HS-5 (cell line): ENCODE data around the gene SMIM43.

Experiments used
- DNase-seq: peaks from one replicate; pipeline ENCODE4 v3.0.0-alpha.2; 2012; ENCODE audit warnings: low read depth

SMIM43 gene

GRCh38 chr4:121783210-121783609 is 18.2 kb upstream of the SMIM43 start:
- DNase-seq, result no peak

- DNase-seq, result no peak
Observed at GRCh38 chr4:121778991-121779628, 14.1 kb upstream of the SMIM43 start.

GRCh38 chr4:121777625-121778024 is 12.7 kb upstream of the SMIM43 start:
- no peak for DNase-seq

- DNase-seq, result no peak
Observed at GRCh38 chr4:121776610-121777401, 11.8 kb upstream of the SMIM43 start.

- DNase-seq, result no peak
Observed at GRCh38 chr4:121773883-121774282, 8.9 kb upstream of the SMIM43 start.

- no peak for DNase-seq
Observed at GRCh38 chr4:121771869-121772268, 6.9 kb upstream of the SMIM43 start.

GRCh38 chr4:121769341-121769740 is 4.4 kb upstream of the SMIM43 start:
- no peak for DNase-seq

- no peak for DNase-seq
Observed at GRCh38 chr4:121767166-121767565, 2.2 kb upstream of the SMIM43 start.

- DNase-seq, result no peak
Observed at GRCh38 chr4:121765971-121766538, 1.1 kb upstream of the SMIM43 start.

- no peak for DNase-seq
Observed at GRCh38 chr4:121765368-121765705, 373 bp upstream of the SMIM43 start.

- DNase-seq, result no peak
Observed at GRCh38 chr4:121764303-121764701, 662 bp downstream of the SMIM43 start.

GRCh38 chr4:121760205-121760604 is 4.8 kb downstream of the SMIM43 start:
- DNase-seq, result no peak

GRCh38 chr4:121758925-121759568 is 5.9 kb downstream of the SMIM43 start:
- peak; percentile 8 for DNase-seq

- DNase-seq, result peak; percentile 13
Observed at GRCh38 chr4:121752142-121752541, 12.8 kb downstream of the SMIM43 start.

GRCh38 chr4:121749225-121749624 is 15.7 kb downstream of the SMIM43 start:
- DNase-seq, result no peak

GRCh38 chr4:121742794-121743193 is 22.2 kb downstream of the SMIM43 start:
- DNase-seq, result no peak

- DNase-seq, result no peak
Observed at GRCh38 chr4:121741751-121742150, 23.2 kb downstream of the SMIM43 start.

- DNase-seq, result no peak
Observed at GRCh38 chr4:121740796-121741409, 24.1 kb downstream of the SMIM43 start.

GRCh38 chr4:121739575-121739974 is 25.4 kb downstream of the SMIM43 start:
- no peak for DNase-seq

- DNase-seq, result no peak
Observed at GRCh38 chr4:121738780-121739535, 26.0 kb downstream of the SMIM43 start.

GRCh38 chr4:121737846-121738554 is 27.0 kb downstream of the SMIM43 start:
- no peak for DNase-seq
